Measurements from ENCODE around the gene WDR5.

Gene WDR5

DNA sequence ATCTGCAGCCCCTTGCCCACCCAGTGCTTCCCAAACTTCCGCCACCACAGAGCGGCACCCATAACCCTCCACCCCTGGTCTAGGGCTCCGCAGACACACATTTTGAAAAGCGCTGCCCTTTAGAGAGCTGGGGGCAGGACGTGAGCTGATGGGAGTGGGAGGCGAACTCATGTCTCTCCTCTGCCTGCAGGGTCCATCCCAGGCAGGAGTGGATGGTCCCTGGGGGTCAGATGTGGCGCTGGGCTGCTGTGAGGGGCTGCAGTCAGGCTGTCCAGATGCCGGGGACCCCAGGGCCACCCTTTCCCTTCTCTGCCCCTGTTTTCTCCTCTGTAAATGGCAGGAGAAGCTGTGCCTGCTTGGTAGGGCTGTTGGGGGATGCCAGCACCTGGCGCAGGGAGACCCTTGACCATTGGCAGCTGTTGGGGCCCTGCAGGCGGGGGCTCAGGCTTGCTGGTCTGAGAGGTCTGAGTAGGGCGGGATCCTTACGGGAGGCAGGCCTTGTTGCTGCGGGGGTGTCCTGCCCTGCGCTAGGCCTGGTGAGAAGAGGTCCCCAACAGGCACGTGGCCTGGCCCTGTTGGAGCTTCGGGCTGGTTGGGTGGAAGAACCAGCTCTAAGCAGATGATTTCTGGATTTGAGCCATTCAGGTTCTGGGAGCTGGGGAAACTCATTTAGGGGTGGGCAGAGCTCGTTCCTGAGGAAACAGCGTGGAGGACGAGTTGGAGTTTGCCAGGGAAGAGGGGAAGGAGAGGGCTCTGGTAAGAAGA lies 38.8 kb downstream of the WDR5 start:
- no peak for DNase-seq (ENCODE audit: low read depth)

DNA sequence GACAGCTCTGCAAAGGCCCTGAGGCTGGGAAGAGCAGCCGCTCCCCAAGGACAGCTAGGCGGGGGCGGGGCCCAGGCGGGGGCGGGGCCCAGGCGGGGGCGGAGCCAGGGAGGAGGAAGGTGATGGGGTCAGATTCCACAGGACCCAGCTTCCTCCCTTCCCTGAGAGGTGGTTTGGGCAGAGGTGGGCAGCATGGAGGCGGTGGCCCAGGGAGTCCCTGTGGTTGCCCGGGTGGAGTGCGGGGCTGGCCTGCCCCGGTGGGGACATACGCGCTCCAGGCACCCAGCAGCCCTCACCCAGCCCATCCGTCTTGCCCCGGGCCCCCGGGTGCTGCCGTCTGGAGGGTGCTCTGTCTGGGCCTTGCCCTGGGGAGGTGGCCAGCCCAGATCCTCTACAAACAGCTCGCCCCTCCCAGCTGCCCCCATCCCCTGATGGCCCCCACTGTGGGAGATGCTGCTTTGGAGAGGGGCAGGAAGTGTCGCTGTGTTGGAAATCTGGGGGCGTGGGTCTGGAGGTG lies 39.5 kb downstream of the WDR5 start:
- DNase-seq (ENCODE audit: low read depth) = no peak

DNA sequence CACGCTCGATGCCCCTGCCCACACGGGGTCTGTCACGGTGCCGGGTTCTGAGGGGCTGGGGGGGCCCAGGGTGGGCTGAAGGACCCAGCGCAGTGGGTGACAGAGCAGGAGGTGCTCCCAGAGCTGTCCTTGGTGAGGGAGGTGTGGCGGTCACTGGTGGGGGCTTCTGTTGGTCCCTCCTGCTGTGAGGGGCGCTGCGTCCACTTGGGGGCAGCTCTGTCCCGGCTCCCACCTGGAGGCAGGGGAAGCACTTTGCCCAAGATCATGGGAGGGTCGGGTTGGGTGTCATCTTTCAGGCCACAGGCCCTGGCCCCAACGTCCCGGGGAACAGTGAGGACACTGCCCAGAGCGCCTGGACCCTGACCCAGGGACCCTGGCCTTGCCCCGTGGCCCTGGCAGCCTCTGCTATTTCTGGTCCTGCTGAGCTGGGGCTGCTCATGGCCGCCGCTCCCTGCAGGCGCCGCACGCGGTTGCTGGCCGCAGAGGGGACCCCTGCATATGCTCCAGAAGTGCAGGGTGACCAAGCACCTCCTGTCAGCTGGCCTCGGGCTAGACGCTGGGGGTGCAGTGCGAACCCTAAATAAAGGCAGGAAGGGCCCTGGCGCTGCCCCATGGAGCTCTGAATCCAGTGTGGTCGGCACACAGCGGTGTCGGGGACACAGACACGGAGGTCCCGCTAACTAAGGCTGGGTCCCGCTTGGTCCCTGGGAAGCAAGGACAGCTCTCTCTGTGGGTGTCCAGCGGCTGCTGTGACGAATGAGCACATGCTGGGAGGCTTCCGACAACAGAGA lies 40.1 kb downstream of the WDR5 start:
- DNase-seq (ENCODE audit: low read depth) = no peak

DNA sequence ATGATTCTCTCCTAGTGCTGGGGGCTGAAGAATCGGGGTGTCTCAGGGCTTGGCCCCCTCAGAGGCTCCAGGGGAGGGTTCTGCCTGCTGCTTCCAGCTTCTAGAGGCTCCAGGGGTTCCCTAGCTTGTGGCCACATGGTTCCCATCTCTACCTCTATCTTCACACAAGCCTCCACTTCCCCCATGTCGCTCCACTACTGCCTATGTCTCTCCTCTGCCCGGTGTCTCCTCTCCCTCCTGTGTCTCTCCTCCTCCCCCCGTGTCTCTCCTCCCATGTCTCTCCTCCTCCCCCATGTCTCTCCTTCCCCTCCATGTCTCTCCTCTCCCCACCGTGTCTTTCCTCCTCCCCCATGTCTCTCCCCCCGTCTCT lies 40.7 kb downstream of the WDR5 start:
- no peak for DNase-seq (ENCODE audit: low read depth)

DNA sequence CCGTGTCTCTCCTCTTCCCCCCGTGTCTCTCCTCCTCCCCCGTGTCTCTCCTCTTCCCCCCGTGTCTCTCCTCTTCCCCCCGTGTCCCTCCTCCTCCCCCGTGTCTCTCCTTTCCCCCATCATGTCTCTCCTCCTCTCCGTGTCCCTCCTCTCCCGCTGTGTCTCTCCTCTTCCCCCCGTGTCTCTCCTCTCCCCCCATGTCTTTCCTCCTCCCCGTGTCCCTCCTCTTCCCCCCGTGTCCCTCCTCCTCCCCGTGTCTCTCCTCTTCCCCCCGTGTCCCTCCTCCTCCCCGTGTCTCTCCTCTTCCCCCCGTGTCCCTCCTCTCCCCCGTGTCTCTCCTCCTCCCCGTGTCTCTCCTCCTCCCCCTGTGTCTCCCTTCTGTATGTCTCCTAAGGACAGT lies 41.3 kb downstream of the WDR5 start:
- DNase-seq (ENCODE audit: low read depth) = no peak

DNA sequence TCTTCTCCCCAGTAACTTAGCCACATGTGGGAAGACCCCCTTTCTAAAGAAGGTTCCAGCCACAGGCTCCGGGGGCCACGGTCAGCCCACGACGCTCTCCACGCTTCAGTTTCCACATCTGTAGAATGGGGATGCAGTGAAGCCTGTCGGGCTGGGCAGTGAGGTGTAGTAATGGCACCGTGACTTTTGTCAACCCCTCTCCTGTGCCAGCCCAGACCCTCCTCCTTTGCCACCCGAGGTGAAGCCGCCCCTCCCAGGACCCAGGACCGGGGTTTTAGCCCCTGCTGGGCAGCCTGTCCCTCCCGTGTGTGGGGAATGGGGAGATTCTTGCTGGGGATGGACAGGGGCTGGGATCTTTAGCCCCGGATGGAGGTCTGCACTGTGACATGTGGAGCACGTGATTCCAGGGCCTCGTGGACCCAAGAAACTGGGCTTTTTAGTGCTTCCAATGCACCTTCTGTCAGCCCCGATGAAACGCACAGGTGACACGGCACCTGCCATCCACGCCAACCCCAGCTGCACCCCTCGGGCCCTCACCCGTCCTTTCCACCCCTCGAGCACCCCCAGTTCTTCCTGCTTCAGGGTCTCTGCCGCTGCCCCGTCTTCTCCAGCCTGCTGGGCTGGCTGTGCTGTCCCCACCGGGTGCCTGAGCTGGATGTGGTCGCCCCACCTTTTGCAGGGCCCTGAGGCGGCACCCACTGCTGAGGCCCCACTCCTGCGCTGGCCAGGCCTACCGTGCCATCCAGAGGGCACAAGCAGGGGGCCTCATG lies 41.9 kb downstream of the WDR5 start:
- DNase-seq (ENCODE audit: low read depth) = no peak

DNA sequence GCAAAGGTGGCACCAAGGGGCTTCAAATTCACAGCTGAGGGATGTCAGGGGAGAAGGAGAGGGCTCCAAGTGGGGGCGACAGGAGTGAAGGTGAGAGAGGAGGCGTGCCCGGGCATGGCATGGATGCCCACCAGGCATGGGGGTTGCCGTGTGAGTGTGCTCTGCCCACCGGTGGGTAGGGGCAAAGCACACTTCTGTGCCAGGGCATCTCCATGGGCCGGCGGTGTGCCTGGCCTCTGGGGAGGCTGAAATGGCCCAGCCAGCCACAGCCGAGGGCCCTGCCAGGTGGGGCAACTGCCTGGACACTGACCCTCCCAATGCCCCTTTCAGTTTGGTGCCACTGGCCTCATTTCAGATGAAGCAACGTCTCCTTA lies 42.5 kb downstream of the WDR5 start:
- no peak for DNase-seq (ENCODE audit: low read depth)

DNA sequence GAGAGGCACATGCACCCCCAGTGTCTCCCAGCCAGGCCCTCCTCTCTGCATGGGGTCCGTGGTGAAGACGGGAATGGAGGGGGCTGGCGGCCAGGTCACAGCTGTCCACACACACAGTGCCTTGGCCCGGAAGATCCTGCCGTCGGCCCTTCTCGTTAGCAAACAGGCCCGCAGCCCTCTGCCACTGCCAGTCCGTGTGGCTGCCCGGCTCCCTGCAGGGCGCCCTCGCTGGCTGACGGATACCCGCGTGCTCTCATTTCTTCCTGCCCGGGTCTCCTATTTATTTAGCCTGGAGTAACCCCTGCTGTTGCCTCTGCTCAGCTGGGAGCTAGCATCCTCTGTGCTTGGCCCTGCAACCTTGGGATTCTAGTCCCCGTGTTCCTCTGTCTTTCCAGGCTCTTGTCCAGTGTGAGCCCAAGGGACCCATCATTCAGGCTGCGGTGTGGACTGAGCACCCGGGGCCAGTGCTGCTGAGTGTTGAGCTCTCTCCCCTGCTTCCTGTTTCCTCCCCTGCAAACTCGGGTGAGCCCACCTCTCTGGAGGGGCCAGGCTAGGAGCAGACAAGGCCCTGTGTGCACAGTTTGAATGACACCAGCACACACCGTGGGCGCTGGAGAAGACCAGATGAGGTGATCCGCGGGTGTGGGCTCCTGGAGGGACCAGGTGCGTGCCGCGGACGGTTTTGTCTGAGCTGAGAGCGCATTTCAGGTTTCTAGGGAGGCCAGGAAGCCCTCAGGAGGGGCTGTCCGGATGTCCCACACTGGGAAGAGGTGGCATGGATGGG lies 43.1 kb downstream of the WDR5 start:
- no peak for DNase-seq (ENCODE audit: low read depth)

DNA sequence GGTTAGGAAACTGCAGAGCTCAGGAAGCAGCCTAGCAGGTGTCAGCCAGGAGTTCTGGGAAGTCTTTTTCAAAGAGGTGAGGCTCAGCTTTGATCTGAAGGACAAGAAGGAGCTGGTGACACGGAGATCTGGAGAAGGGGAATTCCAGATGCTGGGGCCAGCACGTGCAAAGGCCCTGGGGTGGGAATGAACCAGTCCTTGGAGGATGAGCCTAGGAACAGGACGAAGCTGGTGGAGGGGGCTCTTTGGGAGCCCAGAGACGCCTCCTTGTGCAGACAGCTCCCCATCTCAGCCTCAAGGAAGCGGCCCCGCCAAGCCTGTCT lies 43.7 kb downstream of the WDR5 start:
- DNase-seq (ENCODE audit: low read depth) = no peak

DNA sequence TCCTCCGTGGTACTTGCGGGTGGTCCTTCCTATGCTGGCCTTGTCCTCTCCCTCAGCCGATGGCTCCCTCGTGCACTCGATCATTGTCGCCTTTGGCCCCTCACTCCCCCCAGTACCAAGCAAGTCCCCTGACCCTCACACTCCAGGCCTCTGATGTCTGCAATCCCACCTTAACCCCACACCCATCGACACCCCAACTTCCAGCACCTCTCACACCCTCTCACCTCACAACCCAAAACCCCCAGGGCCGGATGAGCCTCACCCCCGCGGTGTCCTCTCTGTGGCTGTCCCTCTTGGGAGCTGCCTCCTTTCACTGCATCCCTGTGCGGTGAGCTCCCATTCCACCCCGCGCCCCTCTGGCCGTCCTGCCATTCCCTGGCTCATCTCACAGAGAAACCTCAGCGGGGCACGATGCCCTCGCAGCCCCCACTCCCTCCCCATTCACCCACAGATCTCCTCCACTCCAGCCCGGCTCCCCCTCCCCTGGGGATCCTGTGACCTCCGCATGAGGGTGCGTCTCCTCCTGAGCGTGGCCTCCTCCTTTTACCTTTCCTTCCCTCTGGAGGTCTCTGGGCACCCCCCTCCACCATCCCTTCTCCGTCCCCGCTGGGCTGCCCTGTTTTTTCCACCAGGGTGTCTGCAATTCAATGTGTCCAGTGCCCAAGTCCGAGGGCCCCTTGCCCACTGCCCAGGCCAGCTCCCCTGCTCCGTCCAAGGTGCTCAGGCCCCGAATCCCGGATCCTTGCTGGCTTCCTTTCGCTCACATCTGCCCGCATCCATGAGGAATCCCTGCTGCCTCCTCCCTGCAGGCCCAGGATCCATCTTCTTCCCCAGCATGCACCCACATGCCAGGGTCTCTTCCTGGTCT lies 44.3 kb downstream of the WDR5 start:
- DNase-seq (ENCODE audit: low read depth) = no peak

DNA sequence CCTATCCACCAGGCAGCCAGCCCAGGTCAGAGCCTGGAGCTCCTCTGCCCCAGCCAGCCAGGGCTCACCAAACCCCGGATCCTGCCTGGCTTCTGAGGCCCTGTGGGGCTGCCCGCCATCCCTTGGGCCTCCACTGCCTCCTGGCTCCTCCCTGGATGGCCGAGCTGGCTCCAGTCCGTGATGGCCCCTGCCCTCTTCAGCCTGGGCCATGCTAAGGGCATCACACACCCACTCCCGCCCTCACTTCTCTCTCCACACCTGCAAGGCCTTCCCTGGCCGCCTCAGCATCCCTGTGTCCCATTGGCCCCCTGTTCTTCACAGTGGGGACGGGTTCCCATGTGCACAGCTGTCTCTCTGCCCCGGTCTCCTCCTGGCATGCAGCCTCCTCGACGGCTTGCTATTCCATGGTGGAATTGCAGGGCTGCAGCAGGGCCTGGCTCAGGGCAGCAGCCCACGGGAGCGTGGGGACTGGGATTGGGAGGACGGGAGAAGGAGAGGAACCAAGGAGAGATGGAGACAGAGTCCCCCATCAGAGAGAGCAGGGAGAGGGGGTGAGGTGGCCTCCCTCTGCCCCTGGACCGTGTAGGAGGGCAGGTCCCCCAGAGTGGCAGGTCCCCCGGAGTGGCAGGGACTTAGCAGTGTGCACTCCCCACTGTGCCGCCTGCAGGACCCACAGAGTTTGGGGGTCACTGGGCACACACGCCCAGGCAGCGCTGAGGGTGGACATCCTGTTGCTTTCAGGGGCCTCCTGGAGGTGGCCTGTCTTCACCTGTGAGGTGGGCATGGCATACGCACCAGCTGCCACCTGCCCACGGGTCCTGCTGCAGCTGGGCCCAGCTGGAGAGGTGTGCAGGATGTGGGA lies 45.1 kb downstream of the WDR5 start:
- no peak for DNase-seq (ENCODE audit: low read depth)

DNA sequence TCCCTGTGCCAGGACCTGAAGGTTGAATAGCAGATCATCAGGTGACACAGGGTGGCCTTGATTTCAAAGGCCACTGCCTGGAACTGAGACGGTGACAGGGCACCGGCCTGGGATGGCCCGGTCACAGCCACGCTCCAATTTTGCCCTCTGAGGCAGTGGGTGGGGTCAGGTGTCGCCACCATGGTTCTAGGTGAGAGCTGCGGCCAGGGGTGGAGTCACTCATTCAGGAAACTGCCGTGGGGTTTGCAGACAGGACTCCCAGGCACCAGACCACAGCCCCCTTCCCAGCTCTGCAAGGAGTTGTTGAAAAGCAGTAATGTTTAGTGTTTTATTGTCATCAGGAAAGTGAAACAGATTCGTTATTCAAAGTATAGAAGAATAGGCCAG lies 45.8 kb downstream of the WDR5 start:
- no peak for DNase-seq (ENCODE audit: low read depth)

DNA sequence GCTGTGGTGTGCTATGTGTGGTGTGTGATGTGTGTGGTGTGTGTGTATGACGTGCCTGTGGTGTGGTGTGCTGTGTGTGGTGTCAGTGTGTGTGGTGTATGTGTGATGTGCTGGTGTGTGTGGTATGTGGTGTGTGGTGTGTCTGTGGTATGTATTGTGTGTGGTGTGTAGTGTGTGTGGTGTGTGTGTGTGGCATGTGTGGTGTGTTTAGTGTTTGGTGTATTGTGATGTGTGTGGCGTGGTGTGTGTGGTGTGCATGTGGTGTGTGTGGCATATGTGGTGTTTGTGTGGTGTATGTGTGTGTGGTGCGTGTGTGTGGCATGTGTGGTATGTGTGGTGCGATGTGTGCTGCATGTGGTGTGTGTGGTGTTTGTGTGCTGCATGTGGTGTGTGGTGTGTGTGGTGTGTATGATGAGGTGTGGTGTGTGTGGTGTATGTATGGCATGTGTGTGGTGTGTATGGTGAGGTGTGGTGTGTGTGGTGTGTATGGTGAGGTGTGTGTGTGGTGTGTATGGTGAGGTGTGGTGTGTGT lies 46.7 kb downstream of the WDR5 start:
- DNase-seq (ENCODE audit: low read depth) = no peak

DNA sequence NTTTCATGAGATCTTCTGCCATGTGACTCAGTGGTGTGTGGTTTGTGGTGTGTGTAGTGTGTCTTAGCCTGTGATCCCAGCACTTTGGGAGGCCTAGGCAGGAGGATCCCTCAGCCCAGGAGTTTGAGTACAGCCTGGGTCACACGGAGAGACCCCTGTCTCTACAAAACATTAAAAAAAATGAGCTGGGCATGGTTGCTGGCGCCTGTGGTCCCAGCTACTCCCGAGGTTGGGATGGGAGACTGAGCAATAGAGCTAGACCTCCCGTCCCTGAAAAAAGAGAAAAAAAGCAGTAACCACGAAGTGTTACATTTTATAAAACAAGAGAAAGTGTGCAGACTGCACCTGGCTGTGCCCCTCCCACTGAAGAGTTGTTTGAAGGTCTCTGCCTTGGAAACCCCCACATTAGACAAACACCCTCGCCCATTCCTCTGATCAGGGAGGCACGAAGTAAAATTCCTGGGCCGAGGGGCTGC lies 49.7 kb downstream of the WDR5 start:
- no peak for DNase-seq (ENCODE audit: low read depth)

DNA sequence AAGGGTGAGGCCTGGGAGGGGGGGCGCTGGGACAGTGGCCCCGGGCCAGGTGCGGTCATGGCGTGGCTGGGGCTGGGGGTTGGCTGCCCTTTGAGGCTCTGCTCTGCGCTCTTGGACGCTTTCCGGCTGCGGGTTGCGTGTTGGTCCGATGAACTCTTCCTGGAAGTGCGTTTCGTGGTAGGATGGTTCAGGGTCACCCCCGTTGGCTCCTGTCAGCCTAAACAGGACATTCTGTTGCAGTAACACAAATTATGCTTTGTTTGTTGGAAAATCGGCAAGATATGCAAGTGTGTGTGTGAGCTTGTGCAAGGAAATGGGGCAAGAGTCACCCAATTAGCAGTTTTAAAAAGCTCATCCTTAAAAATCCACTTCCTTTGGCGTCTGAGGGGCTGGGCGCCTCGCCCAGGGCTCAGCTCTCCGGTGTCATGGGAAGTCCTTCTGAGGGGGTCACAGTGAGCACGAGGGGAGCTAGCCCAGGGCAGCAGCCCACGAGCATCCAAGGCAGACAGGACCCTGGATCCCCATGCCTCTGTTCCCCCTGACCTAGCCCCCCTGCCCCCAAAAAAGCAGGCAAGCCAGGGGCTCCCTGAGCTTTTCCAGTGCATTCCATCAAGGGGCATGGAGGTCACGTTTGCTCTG lies 50.7 kb downstream of the WDR5 start:
- DNase-seq (ENCODE audit: low read depth) = no peak

DNA sequence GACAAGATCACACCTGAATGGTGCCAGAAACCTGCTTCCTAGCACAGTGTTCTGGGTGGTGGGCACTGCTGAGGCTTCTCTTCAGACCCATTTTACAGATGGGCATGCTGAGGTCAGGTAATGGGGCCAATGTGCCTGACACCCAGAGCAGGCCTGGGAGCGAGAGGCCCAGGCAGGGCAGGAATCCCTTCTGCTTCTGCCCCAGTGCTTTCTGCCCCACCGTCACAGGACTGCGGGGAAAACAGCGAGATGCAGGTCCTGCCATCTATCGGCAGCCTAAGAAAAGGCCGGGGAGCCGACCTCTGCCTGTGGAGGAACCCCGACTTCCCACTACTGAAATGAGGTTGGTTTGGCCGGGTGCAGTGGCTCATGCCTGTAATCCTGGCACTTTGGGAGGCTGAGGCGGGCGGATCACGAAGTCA lies 51.2 kb downstream of the WDR5 start:
- no peak for DNase-seq (ENCODE audit: low read depth)

DNA sequence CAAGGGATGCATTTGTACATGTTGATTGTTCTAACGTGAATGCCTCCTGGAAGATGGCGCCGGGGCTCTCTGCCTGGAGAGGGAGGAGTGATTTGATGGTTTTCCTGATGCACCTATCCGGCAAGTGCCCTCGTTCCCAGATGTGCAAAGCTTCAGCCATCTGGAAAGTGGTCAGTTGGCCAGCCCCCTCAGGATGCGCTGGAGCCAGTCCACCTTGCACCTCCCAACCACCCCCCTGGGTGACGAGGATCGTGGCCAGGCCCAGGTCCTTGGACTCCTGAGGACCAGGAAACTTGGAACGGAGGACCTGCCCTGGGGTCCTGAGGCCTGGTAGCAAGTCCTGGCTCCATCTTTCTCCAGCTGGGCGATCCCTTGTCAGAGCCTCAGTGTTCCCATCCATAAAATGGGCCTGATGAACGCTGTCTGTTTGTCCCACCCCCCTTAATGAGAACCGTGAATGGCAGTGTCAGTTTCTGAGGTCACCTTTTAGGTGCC lies 52.1 kb downstream of the WDR5 start:
- DNase-seq (ENCODE audit: low read depth) = no peak

DNA sequence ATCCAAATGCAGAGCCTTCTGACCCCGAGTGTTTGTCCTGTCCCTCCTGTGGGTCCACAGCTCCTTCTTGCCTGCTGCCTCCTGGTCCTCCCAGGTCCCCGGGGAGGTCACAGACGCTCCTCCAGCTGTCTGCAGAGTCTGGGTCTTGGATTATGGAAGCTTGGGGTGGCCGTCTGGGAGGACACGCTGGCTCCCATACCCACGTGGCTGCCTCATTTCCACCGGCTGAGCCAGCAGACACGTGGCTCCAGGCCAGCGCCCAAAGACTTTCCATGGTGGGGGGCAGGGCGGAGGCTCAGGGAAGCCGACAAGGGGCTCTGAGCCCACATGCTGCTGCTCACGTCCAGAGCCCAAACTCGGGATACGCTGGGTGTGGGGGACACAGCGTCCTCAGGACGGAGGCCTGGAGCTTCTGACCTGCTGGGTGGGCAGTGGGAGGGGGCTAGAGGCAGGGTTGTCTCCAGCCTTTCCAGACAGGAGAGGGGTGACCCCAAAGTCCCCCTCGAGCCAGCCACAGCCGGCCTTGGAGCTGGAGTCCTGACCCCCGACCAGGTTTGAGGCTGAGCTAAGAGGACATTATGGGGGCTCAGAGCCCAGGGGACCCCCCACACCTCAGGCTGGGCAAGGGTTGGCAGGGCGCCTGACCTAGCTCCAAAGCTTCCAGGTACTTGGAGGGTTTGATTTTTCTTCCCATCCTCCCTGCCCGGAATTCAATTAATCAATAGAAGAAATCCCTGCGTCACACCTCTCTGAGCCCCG lies 52.7 kb downstream of the WDR5 start:
- DNase-seq (ENCODE audit: low read depth) = no peak

DNA sequence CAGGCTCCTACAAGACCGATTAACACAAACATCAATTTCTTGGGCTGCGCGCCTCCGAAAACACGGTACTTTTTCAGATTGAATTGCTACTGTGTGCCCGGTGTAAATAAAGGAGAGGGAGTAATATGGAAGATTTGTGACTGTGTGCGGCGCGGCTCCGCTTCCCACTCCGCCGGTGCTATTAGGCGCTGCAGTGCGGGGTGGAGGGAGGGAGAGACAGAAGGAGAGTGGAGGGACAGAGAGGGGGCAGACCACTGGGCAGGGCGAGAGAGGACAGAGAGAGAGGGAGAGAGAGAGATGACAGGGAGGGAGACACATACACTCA lies 53.2 kb downstream of the WDR5 start:
- DNase-seq (ENCODE audit: low read depth) = no peak
